ENCODE measurements around the gene CRTAC1. TPM values are rescaled to one million over a fixed set of nuclear protein-coding genes. Genes with fewer than 3 reads are reported as not detected.

Gene CRTAC1
- total RNA-seq, 1 experiment from 2014 or later = 0.46 TPM

GRCh38 chr10:97831259-97831658 is 199.2 kb downstream of the CRTAC1 start:
- Histone ChIP-seq H3K4ac (ENCODE audit: low read depth, low read length) (no peak overlapping the region), H3K4me2 (ENCODE audit: insufficient read depth, insufficient read length, low read length) (no peak overlapping the region), H2BK5ac (ENCODE audit: insufficient read length, low read length) (no peak overlapping the region), H4K20me1 (ENCODE audit: control insufficient read depth, insufficient read depth, insufficient read length) (no peaks in the 10 kb centered on the region), H3K23me2 (ENCODE audit: insufficient read length, low read depth, low read length, poor library complexity, severe bottlenecking) (no peaks in the 10 kb centered on the region), H3K79me1 (ENCODE audit: insufficient read depth, low read depth, low read length, poor library complexity, severe bottlenecking) (no peaks in the 10 kb centered on the region), H3K18ac (ENCODE audit: insufficient read length, low read depth, low read length) (no peak overlapping the region), H2BK15ac (ENCODE audit: low read depth, low read length) (no peak overlapping the region), H4K91ac (ENCODE audit: insufficient read length, low read depth, low read length) (no peak overlapping the region), H2BK12ac (ENCODE audit: insufficient read length, low read depth, low read length) (no peak overlapping the region), H2BK20ac (ENCODE audit: low read depth, low read length, poor library complexity, severe bottlenecking) (no peak overlapping the region), H2AK5ac (ENCODE audit: insufficient read length, low read length) (no peak overlapping the region), H3K79me2 (ENCODE audit: insufficient read depth, low read length) (no peaks in the 10 kb centered on the region), H2BK120ac (ENCODE audit: low read depth, low read length, poor library complexity, severe bottlenecking) (no peak overlapping the region), H3K9me3 (ENCODE audit: control insufficient read depth, low read depth, low read length) (no peaks in the 10 kb centered on the region), H3T11ph (ENCODE audit: low read length) (no peak overlapping the region), H3K9ac (ENCODE audit: extremely low read depth, insufficient read length, low read length) (no peak overlapping the region), H4K8ac (replicated peaks; ENCODE audit: insufficient read length, low read depth, low read length) (no peak overlapping the region), H3K27me3 (ENCODE audit: insufficient read depth, low read length) (no peaks in the 10 kb centered on the region), H3K27ac (ENCODE audit: insufficient read length, low read depth, low read length) (no peak overlapping the region), H3K14ac (ENCODE audit: insufficient read depth, low read length) (no peak overlapping the region), H2AFZ (ENCODE audit: low read length) (no peak overlapping the region), H3K4me1 (ENCODE audit: insufficient read depth, low read length) (no peaks in the 10 kb centered on the region), H4K5ac (ENCODE audit: insufficient read length, low read depth, low read length) (no peak overlapping the region), H3K56ac (ENCODE audit: insufficient read length, low read depth, low read length) (no peak overlapping the region), H3K23ac (ENCODE audit: insufficient read length, low read depth, low read length) (no peak overlapping the region)
- DNase-seq = no peak
- WGBS (ENCODE audit: extremely low coverage, insufficient read length, low lambda C conversion rate) = no CpG with 5 or more reads among the region's 2 CpGs
- no peak for TF ChIP-seq CTCF (conservative IDR thresholded peaks at IDR 0.05)
- Mint-ChIP-seq H3K4me3 (no peak overlapping the region), H3K27me3 (ENCODE audit: low read depth) (peaks cover 9% of the 10 kb centered on the region), H3K9me3 (no peaks in the 10 kb centered on the region), H3K36me3 (ENCODE audit: insufficient read depth in 1 of 3, low read depth in 3 of 3) (no peaks in the 10 kb centered on the region), H3K27ac (no peak overlapping the region), H3K4me1 (peaks cover 3 to 9% of the 10 kb centered on the region in 2 experiments; a peak in 3 of 4 replicates)

Measured in H9 (cell line).